SK-N-SH (cell line): ENCODE results near the gene CEP152. TPM values are rescaled to one million over a fixed set of nuclear protein-coding genes. Genes with fewer than 3 reads are reported as not detected.

Source experiments
- CTCF ChIA-PET: fragments of 300-600, 350-600 bp; formaldehyde crosslinking; extraction: SDS; loops from one replicate; lab custom pipeline; 2021; lab: Yijun Ruan, JAX
- POLR2A ChIA-PET: fragments of 350-600 bp; sonication (Branson Sonifier 250); formaldehyde crosslinking; extraction: SDS; loops from one replicate; lab custom pipeline; 2020; ENCODE audit warnings: antibody characterized with exemption, inconsistent platforms; lab: Yijun Ruan, JAX
- DNase-seq: peaks from one replicate; pipeline ENCODE4 v3.0.0; 2012
- H2AFZ ChIP-seq: fragments of 200-600 bp; sonication (generic); 2 replicates; pipeline ENCODE4 v1.8.1; 2016; ENCODE audit warnings: antibody characterized with exemption, mild to moderate bottlenecking, low read depth
- H3F3A ChIP-seq: fragments of 200-600 bp; sonication (generic); replicated peaks from 2 replicates; pipeline ENCODE3; 2016; ENCODE audit warnings: antibody characterized with exemption, mild to moderate bottlenecking; ENCODE audit not compliant: insufficient read depth
- H3K27ac ChIP-seq, 2 experiments: fragments of 200-500 bp in 1 of 2; fragments of 200-600 bp in 1 of 2; sonication (Bioruptor generic) in 1 of 2; sonication (generic), shearing (Covaris generic) in 1 of 2; 2 replicates each; pipeline versions ENCODE4 v1.5.1 to v1.6.1; 2014 to 2016; ENCODE audit warnings: low read depth in 2 of 2, inconsistent platforms in 1 of 2, low read length in 1 of 2, mild to moderate bottlenecking in 1 of 2, mixed read lengths in 1 of 2
- H3K27me3 ChIP-seq: fragments of 200-600 bp; sonication (generic), shearing (Covaris generic); 2 replicates; pipeline ENCODE4 v1.6.1; 2016; ENCODE audit warnings: mixed run types; ENCODE audit not compliant: insufficient read depth
- H3K36me3 ChIP-seq, 2 experiments: fragments of 200-500 bp in 1 of 2; fragments of 200-600 bp in 1 of 2; sonication (Bioruptor generic) in 1 of 2; sonication (generic) in 1 of 2; replicated peaks in 1 of 2; 2 replicates each; pipeline versions ENCODE3 to v1.5.1; 2014 to 2016; ENCODE audit warnings: low read length in 1 of 2, mild to moderate bottlenecking in 1 of 2; ENCODE audit not compliant: insufficient read depth in 2 of 2, control insufficient read depth in 1 of 2
- H3K4me1 ChIP-seq, 2 experiments: fragments of 200-500 bp in 1 of 2; fragments of 200-600 bp in 1 of 2; sonication (Bioruptor generic) in 1 of 2; sonication (generic), shearing (Covaris generic) in 1 of 2; 2 replicates each; pipeline versions ENCODE4 v1.5.1 to v1.6.1; 2014 to 2016; ENCODE audit warnings: low read depth in 1 of 2, low read length in 1 of 2, mixed run types in 1 of 2; ENCODE audit not compliant: insufficient read depth in 2 of 2, control insufficient read depth in 1 of 2
- H3K4me2 ChIP-seq: fragments of 200-600 bp; sonication (generic), shearing (Covaris generic); 2 replicates; pipeline ENCODE4 v1.6.1; 2017; ENCODE audit warnings: mixed run types
- H3K4me3 ChIP-seq, 2 experiments: fragments of 200-500 bp in 1 of 2; fragments of 200-600 bp in 1 of 2; sonication (Bioruptor generic) in 1 of 2; sonication (generic), shearing (Covaris generic) in 1 of 2; 2 replicates each; pipeline versions ENCODE4 v1.5.1 to v1.8.1; 2014 to 2016; ENCODE audit warnings: low read depth in 2 of 2, inconsistent platforms in 1 of 2, low read length in 1 of 2, mild to moderate bottlenecking in 1 of 2, mixed read lengths in 1 of 2, moderate library complexity in 1 of 2
- H3K79me2 ChIP-seq: fragments of 200-600 bp; sonication (generic); 2 replicates; pipeline ENCODE4 v1.8.1; 2017; ENCODE audit warnings: mild to moderate bottlenecking; ENCODE audit not compliant: insufficient read depth
- H3K9ac ChIP-seq: fragments of 200-600 bp; sonication (generic); 2 replicates; pipeline ENCODE4 v1.6.1; 2017; ENCODE audit warnings: mixed run types
- H3K9me2 ChIP-seq: fragments of 200-600 bp; sonication (generic); 2 replicates; pipeline ENCODE4 v1.6.1; 2017; ENCODE audit warnings: mixed run types
- H3K9me3 ChIP-seq: fragments of 200-600 bp; sonication (generic); 2 replicates; pipeline ENCODE4 v1.6.1; 2017; ENCODE audit warnings: mixed run types, mild to moderate bottlenecking, moderate library complexity
- H4K20me1 ChIP-seq: fragments of 200-600 bp; sonication (generic); 2 replicates; pipeline ENCODE4 v1.6.1; 2017; ENCODE audit warnings: mild to moderate bottlenecking, mixed run types; ENCODE audit not compliant: insufficient read depth
- CHD2 ChIP-seq: fragments of 150-350 bp; IDR thresholded peaks from 2 replicates; pipeline ENCODE4 v1.6.1; 2018; ENCODE audit warnings: low read length; ENCODE audit not compliant: partially characterized antibody
- EP300 ChIP-seq, 2 experiments: IDR thresholded peaks; 2 replicates each; pipeline versions ENCODE4 v1.4.0 to v1.6.1; 2012; ENCODE audit warnings: borderline replicate concordance in 1 of 2, low read depth in 1 of 2, low read length in 1 of 2
- FOSL2 ChIP-seq: IDR thresholded peaks from 2 replicates; pipeline ENCODE4 v1.4.0; 2012; ENCODE audit warnings: low read depth, mild to moderate bottlenecking, moderate library complexity, borderline replicate concordance
- FOXJ3 ChIP-seq: sonication (generic); formaldehyde crosslinking; IDR thresholded peaks from 2 replicates; pipeline ENCODE4 v1.5.1; 2020; ENCODE audit warnings: mild to moderate bottlenecking, missing genetic modification reagents
- FOXM1 ChIP-seq: IDR thresholded peaks from 2 replicates; pipeline ENCODE4 v1.4.0; 2012; ENCODE audit warnings: low read depth, mild to moderate bottlenecking
- GABPA ChIP-seq: IDR thresholded peaks from 2 replicates; pipeline ENCODE4 v1.4.0; 2012; ENCODE audit warnings: low read depth, mild to moderate bottlenecking
- GATA2 ChIP-seq: sonication (generic); formaldehyde crosslinking; IDR thresholded peaks from 2 replicates; pipeline ENCODE4 v1.5.0; 2020; ENCODE audit warnings: mild to moderate bottlenecking, missing genetic modification reagents
- IRF3 ChIP-seq: fragments of 150-350 bp; IDR thresholded peaks from 2 replicates; pipeline ENCODE4 v1.6.1; 2016; ENCODE audit warnings: mild to moderate bottlenecking, low read depth, low read length
- JUND ChIP-seq: IDR thresholded peaks from 2 replicates; pipeline ENCODE4 v1.4.0; 2012
- MAX ChIP-seq: IDR thresholded peaks from 2 replicates; pipeline ENCODE4 v1.4.0; 2012; ENCODE audit warnings: low read depth
- MEF2A ChIP-seq: IDR thresholded peaks from 2 replicates; pipeline ENCODE4 v1.4.0; 2012; ENCODE audit warnings: low read depth, borderline replicate concordance
- MXI1 ChIP-seq: IDR thresholded peaks from 2 replicates; pipeline ENCODE4 v1.6.1; 2012; ENCODE audit warnings: mild to moderate bottlenecking, low read depth, low read length, improper control_type of control experiment
- NFIC ChIP-seq: IDR thresholded peaks from 2 replicates; pipeline ENCODE4 v1.4.0; 2012; ENCODE audit warnings: borderline replicate concordance
- POLR2AphosphoS5 ChIP-seq: IDR thresholded peaks from 2 replicates; pipeline ENCODE4 v1.6.1; 2012; ENCODE audit warnings: low read depth, low read length
- RAD21 ChIP-seq: IDR thresholded peaks from 2 replicates; pipeline ENCODE4 v1.6.1; 2012; ENCODE audit warnings: mild to moderate bottlenecking, low read length
- RCOR1 ChIP-seq: fragments of 150-350 bp; IDR thresholded peaks from 2 replicates; pipeline ENCODE4 v1.6.1; 2017; ENCODE audit warnings: antibody characterized with exemption, low read length
- RFX5 ChIP-seq: IDR thresholded peaks from 2 replicates; pipeline ENCODE4 v1.6.1; 2012; ENCODE audit warnings: mild to moderate bottlenecking, improper control_type of control experiment, low read length
- RXRA ChIP-seq: IDR thresholded peaks from 2 replicates; pipeline ENCODE4 v1.4.0; 2012; ENCODE audit warnings: low read depth, mild to moderate bottlenecking, borderline replicate concordance
- SIN3A ChIP-seq: IDR thresholded peaks from 2 replicates; pipeline ENCODE4 v1.6.1; 2012; ENCODE audit warnings: low read depth, mild to moderate bottlenecking, low read length, moderate library complexity, borderline replicate concordance
- SMC3 ChIP-seq: IDR thresholded peaks from 2 replicates; pipeline ENCODE4 v1.6.1; 2012; ENCODE audit warnings: low read depth, low read length, improper control_type of control experiment
- TAF1 ChIP-seq: IDR thresholded peaks from 2 replicates; pipeline ENCODE4 v1.6.1; 2012; ENCODE audit warnings: low read depth, mild to moderate bottlenecking, low read length, moderate library complexity, borderline replicate concordance
- TCF12 ChIP-seq: IDR thresholded peaks from 2 replicates; pipeline ENCODE4 v1.4.0; 2012
- TEAD4 ChIP-seq: IDR thresholded peaks from 2 replicates; pipeline ENCODE4 v1.4.0; 2012; ENCODE audit warnings: mild to moderate bottlenecking, borderline replicate concordance; ENCODE audit not compliant: insufficient read depth
- ZBTB33 ChIP-seq: IDR thresholded peaks from 2 replicates; pipeline ENCODE4 v1.4.0; 2012; ENCODE audit warnings: low read depth, borderline replicate concordance
- polyA plus RNA-seq, 3 experiments: library from polyadenylated mRNA; depleted of rRNA; stranded (reverse); fragments of >200 nt; gene quantifications; 2 replicates each; pipeline ENCODE4 v1.2.3, GENCODE V29; 2012
- TF ChIP-seq, protein P1 (sequence below): IDR thresholded peaks from 2 replicates; pipeline ENCODE4; 2012
- TF ChIP-seq, protein P2 (sequence below): fragments of 150-350 bp; IDR thresholded peaks from 2 replicates; pipeline ENCODE4 v1.6.1; 2017; ENCODE audit warnings: antibody characterized with exemption, low read length, low read depth, borderline replicate concordance

The CEP152 gene
- polyA plus RNA-seq, 1 of the 3 experiments (the other 2 are of a cell fraction) = 0.71 TPM

DNA sequence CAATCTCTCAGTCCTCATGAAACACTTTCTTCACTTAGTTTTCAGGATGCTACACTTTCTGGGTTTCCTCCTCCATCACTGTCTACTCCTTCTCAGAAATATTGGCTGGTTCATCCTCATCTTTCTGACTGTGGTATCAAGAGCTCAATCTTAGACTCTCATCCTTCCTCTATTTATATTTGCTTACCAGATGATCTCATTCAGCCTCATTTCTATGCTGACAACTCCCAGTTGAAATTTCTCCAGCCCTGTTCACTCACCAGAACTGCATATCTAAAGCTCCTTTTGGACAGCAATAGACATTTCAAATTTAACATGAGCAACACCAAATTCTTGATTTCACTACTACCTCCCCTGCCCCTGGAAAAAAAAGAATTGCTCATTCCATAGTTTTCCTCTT lies 117.4 kb downstream of the CEP152 start:
- POLR2A ChIA-PET = no interaction called here
- DNase-seq = no peak

More for the DNA sequence above, 117.4 kb downstream of the CEP152 start:
- no peak overlapping the region; the same call in 1 of the 2 replicates for H2AFZ ChIP-seq
- peak overlapping the region; percentile 39; the same call in 1 of the 2 replicates for H3K9ac ChIP-seq
- H3K4me1 ChIP-seq = peaks cover 0 to 44% of the 10 kb centered on the region in 2 experiments
- TF ChIP-seq MAX = no peak
- TF ChIP-seq, protein P1, sequence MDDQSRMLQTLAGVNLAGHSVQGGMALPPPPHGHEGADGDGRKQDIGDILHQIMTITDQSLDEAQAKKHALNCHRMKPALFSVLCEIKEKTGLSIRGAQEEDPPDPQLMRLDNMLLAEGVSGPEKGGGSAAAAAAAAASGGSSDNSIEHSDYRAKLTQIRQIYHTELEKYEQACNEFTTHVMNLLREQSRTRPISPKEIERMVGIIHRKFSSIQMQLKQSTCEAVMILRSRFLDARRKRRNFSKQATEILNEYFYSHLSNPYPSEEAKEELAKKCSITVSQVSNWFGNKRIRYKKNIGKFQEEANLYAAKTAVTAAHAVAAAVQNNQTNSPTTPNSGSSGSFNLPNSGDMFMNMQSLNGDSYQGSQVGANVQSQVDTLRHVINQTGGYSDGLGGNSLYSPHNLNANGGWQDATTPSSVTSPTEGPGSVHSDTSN = peak; percentile 79
- TF ChIP-seq, protein P2, sequence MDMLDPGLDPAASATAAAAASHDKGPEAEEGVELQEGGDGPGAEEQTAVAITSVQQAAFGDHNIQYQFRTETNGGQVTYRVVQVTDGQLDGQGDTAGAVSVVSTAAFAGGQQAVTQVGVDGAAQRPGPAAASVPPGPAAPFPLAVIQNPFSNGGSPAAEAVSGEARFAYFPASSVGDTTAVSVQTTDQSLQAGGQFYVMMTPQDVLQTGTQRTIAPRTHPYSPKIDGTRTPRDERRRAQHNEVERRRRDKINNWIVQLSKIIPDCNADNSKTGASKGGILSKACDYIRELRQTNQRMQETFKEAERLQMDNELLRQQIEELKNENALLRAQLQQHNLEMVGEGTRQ = no peak
- no peak for TF ChIP-seq TAF1
- no peak for TF ChIP-seq RXRA
- peak in 1 of 2 experiments; percentile 86; a peak in 1 of 4 replicates for TF ChIP-seq EP300 (IDR thresholded peaks at IDR 0.05; ENCODE audit: borderline replicate concordance in 1 of 2, low read depth in 1 of 2, low read length in 1 of 2)
- no peak for TF ChIP-seq RCOR1
- no peak for TF ChIP-seq FOXJ3 (CRISPR knock-in tag)
- TF ChIP-seq NFIC = peak; percentile 79
- no peak for TF ChIP-seq RFX5
- peak; percentile 62; the same call in 1 of the 2 replicates for TF ChIP-seq TEAD4
- peak; percentile 82 for TF ChIP-seq JUND
- TF ChIP-seq SMC3 = no peak
- no peak for TF ChIP-seq MXI1
- no peak for TF ChIP-seq IRF3
- TF ChIP-seq GATA2 (CRISPR knock-in tag) = no peak
- TF ChIP-seq POLR2AphosphoS5 = peak; percentile 56; the same call in 1 of the 2 replicates
- TF ChIP-seq CHD2 = no peak
- peak; percentile 53; the same call in 1 of the 2 replicates for TF ChIP-seq FOSL2
- peak; percentile 70; the same call in 1 of the 2 replicates for TF ChIP-seq MEF2A
- TF ChIP-seq RAD21 = no peak
- no peak for TF ChIP-seq ZBTB33
- TF ChIP-seq FOXM1 = no peak; the same call in 1 of the 2 replicates
- TF ChIP-seq TCF12 = peak; percentile 83
- TF ChIP-seq SIN3A = no peak
- TF ChIP-seq GABPA = no peak
- no peaks in the 10 kb centered on the region for H4K20me1 ChIP-seq
- no peaks in the 10 kb centered on the region for H3K27me3 ChIP-seq
- no peaks in the 10 kb centered on the region for H3K9me2 ChIP-seq
- peaks cover 0 to 3% of the 10 kb centered on the region in 2 experiments for H3K36me3 ChIP-seq
- H3K27ac ChIP-seq = peak overlapping the region; percentile 60 to 94; a peak in 3 of 4 replicates
- H3K4me2 ChIP-seq = peak overlapping the region; percentile 50
- H3K4me3 ChIP-seq = no peak overlapping the region
- H3K9me3 ChIP-seq = 0 out of 2 replicates have a peak, but pooled peaks cover under 1% of the 10 kb centered on the region
- CTCF ChIA-PET = no interaction called here
- peaks cover 78% of the 10 kb centered on the region for H3F3A ChIP-seq
- H3K79me2 ChIP-seq = 0 out of 2 replicates have a peak, but pooled peaks cover 6% of the 10 kb centered on the region
